ENCODE measurements around the gene SH3PXD2B. TPM values are rescaled to one million over a fixed set of nuclear protein-coding genes. Genes with fewer than 3 reads are reported as not detected.

Gene SH3PXD2B
- total and polyA plus RNA-seq, 2 of the 13 experiments (the other 11 are each of a cell fraction or from before 2014, with no cell fraction given): 3.4 to 4.6 TPM

DNA sequence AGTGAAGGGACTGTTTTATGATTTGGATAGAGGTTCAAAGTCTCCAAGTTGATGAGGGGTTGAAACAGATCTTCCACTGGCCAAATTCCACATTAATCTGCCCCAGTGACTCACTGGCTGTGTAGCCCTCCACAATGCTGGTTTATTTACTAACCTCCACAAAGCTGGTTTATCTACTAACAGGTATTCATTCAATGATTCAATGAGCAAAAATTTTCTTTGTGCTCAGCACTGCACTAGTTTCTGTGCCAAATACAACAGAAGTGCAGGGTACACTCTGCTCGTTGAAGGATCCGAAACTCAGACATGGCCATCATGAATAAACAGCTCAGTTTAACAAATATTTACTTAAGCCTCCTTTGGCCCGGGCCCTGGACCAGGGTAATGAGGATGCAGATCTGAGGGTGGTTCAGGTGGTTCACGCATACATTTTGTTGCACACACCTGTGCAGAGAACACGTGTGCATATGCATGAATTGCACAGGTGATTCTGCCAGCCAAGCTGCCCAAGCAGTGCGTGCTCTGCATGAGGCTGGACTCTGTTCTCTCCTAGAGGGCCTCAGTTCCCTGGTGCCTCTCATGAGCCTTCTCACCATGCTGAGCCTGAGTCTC is 71.0 kb downstream of the SH3PXD2B start (continued):
- no peak for TF ChIP-seq ZNF766 (CRISPR knock-in tag; IDR thresholded peaks at IDR 0.05; ENCODE audit: borderline replicate concordance)
- TF ChIP-seq, protein P1, sequence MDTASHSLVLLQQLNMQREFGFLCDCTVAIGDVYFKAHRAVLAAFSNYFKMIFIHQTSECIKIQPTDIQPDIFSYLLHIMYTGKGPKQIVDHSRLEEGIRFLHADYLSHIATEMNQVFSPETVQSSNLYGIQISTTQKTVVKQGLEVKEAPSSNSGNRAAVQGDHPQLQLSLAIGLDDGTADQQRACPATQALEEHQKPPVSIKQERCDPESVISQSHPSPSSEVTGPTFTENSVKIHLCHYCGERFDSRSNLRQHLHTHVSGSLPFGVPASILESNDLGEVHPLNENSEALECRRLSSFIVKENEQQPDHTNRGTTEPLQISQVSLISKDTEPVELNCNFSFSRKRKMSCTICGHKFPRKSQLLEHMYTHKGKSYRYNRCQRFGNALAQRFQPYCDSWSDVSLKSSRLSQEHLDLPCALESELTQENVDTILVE (CRISPR knock-in tag; IDR thresholded peaks at IDR 0.05): no peak
- TF ChIP-seq ZNF660 (CRISPR knock-in tag; IDR thresholded peaks at IDR 0.05; ENCODE audit: borderline replicate concordance, low read depth): no peak
- TF ChIP-seq, protein P2, sequence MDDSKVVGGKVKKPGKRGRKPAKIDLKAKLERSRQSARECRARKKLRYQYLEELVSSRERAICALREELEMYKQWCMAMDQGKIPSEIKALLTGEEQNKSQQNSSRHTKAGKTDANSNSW (CRISPR knock-in tag; IDR thresholded peaks at IDR 0.05; ENCODE audit: borderline replicate concordance): no peak
- no peak for TF ChIP-seq ZNF878 (CRISPR knock-in tag; IDR thresholded peaks at IDR 0.05)
- peak; percentile 84 for TF ChIP-seq FOXO1 (CRISPR knock-in tag; IDR thresholded peaks at IDR 0.05)
- TF ChIP-seq ZNF44 (CRISPR knock-in tag; IDR thresholded peaks at IDR 0.05): no peak
- 0 out of 2 replicates have a peak, but pooled peaks have one; percentile 54 for TF ChIP-seq SPEN (CRISPR knock-in tag; IDR thresholded peaks at IDR 0.05; ENCODE audit: low read depth)
- TF ChIP-seq ZSCAN29 (CRISPR knock-in tag; conservative IDR thresholded peaks at IDR 0.05): peak; percentile 88; the same call in 1 of the 2 replicates
- no peak for TF ChIP-seq POLR2AphosphoS5 (IDR thresholded peaks at IDR 0.05; ENCODE audit: low read depth, low read length)
- TF ChIP-seq KLF15 (CRISPR knock-in tag; IDR thresholded peaks at IDR 0.05; ENCODE audit: borderline replicate concordance): no peak
- TF ChIP-seq ZFP36L2 (CRISPR knock-in tag; IDR thresholded peaks at IDR 0.05): no peak
- TF ChIP-seq, protein P3, sequence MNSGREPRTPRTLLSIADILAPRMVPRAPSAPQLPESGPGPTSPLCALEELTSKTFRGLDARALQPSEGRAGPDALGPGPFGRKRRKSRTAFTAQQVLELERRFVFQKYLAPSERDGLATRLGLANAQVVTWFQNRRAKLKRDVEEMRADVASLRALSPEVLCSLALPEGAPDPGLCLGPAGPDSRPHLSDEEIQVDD (CRISPR knock-in tag; IDR thresholded peaks at IDR 0.05; ENCODE audit: borderline replicate concordance): no peak
- TF ChIP-seq, protein P4, sequence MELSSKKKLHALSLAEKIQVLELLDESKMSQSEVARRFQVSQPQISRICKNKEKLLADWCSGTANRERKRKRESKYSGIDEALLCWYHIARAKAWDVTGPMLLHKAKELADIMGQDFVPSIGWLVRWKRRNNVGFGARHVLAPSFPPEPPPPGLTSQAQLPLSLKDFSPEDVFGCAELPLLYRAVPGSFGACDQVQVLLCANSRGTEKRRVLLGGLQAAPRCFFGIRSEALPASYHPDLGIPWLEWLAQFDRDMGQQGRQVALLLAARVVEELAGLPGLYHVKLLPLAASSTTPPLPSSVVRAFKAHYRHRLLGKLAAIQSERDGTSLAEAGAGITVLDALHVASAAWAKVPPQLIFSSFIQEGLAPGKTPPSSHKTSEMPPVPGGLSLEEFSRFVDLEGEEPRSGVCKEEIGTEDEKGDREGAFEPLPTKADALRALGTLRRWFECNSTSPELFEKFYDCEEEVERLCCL (CRISPR knock-in tag; IDR thresholded peaks at IDR 0.05; ENCODE audit: borderline replicate concordance): no peak
- peak; percentile 73 for TF ChIP-seq SAP130 (CRISPR knock-in tag; IDR thresholded peaks at IDR 0.05; ENCODE audit: low read depth)
- no peak for TF ChIP-seq TOPORS (CRISPR knock-in tag; IDR thresholded peaks at IDR 0.05)
- no peak for TF ChIP-seq SP2 (CRISPR knock-in tag; IDR thresholded peaks at IDR 0.05)
- TF ChIP-seq MATR3 (CRISPR knock-in tag; IDR thresholded peaks at IDR 0.05): no peak
- peak; percentile 61; the same call in 1 of the 2 replicates for TF ChIP-seq ELF3 (CRISPR knock-in tag; IDR thresholded peaks at IDR 0.05)
- TF ChIP-seq, protein P5, sequence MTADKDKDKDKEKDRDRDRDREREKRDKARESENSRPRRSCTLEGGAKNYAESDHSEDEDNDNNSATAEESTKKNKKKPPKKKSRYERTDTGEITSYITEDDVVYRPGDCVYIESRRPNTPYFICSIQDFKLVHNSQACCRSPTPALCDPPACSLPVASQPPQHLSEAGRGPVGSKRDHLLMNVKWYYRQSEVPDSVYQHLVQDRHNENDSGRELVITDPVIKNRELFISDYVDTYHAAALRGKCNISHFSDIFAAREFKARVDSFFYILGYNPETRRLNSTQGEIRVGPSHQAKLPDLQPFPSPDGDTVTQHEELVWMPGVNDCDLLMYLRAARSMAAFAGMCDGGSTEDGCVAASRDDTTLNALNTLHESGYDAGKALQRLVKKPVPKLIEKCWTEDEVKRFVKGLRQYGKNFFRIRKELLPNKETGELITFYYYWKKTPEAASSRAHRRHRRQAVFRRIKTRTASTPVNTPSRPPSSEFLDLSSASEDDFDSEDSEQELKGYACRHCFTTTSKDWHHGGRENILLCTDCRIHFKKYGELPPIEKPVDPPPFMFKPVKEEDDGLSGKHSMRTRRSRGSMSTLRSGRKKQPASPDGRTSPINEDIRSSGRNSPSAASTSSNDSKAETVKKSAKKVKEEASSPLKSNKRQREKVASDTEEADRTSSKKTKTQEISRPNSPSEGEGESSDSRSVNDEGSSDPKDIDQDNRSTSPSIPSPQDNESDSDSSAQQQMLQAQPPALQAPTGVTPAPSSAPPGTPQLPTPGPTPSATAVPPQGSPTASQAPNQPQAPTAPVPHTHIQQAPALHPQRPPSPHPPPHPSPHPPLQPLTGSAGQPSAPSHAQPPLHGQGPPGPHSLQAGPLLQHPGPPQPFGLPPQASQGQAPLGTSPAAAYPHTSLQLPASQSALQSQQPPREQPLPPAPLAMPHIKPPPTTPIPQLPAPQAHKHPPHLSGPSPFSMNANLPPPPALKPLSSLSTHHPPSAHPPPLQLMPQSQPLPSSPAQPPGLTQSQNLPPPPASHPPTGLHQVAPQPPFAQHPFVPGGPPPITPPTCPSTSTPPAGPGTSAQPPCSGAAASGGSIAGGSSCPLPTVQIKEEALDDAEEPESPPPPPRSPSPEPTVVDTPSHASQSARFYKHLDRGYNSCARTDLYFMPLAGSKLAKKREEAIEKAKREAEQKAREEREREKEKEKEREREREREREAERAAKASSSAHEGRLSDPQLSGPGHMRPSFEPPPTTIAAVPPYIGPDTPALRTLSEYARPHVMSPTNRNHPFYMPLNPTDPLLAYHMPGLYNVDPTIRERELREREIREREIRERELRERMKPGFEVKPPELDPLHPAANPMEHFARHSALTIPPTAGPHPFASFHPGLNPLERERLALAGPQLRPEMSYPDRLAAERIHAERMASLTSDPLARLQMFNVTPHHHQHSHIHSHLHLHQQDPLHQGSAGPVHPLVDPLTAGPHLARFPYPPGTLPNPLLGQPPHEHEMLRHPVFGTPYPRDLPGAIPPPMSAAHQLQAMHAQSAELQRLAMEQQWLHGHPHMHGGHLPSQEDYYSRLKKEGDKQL (CRISPR knock-in tag; IDR thresholded peaks at IDR 0.05; ENCODE audit: low read depth): 0 out of 2 replicates have a peak, but pooled peaks have one; percentile 37
- TF ChIP-seq TCF12 (IDR thresholded peaks at IDR 0.05): no peak
- no peak for TF ChIP-seq TCF12 (CRISPR knock-in tag; IDR thresholded peaks at IDR 0.05)
- TF ChIP-seq ARHGAP35 (CRISPR knock-in tag; IDR thresholded peaks at IDR 0.05; ENCODE audit: borderline replicate concordance): no peak
